Gastroesophageal sphincter (tissue), 3 donors: ENCODE results near the gene PPP2R1A.

Experiments used
- CTCF ChIP-seq, 4 experiments: fragments of 200-600 bp in 2 of 4; fragments of 450-650 bp in 2 of 4; sonication (generic) in 1 of 4; IDR thresholded peaks; one replicate each; pipeline ENCODE4 v1.5.1; 2017 to 2019; ENCODE audit warnings: antibody characterized with exemption in 4 of 4, mild to moderate bottlenecking in 2 of 4, moderate library complexity in 2 of 4
- POLR2A ChIP-seq, 2 donors: fragments of 450-650 bp; IDR thresholded peaks; one replicate each; pipeline ENCODE4 v1.6.1; 2017; ENCODE audit warnings: antibody characterized with exemption in 2 of 2, mild to moderate bottlenecking in 2 of 2, moderate library complexity in 1 of 2
- POLR2AphosphoS5 ChIP-seq: sonication (generic); formaldehyde crosslinking; IDR thresholded peaks from one replicate; pipeline ENCODE4 v1.6.1; 2017; ENCODE audit warnings: antibody characterized with exemption

GRCh38 chr19:52234406-52234805 is 44.6 kb downstream of the PPP2R1A start:
- TF ChIP-seq CTCF (IDR thresholded peaks at IDR 0.05) (no peak), POLR2A (IDR thresholded peaks at IDR 0.05) (no peak), POLR2AphosphoS5 (no peak)
